DND-41 (cell line): ENCODE measurements around the gene ICAM5.

Experiments used
- ATAC-seq: fragments of 200-7000 bp; cut with Tn5 transposase; 3 replicates; pipeline ENCODE4 v1.9.1; 2021; ENCODE audit warnings: low read depth; ENCODE audit not compliant: insufficient read depth
- DNase-seq: peaks from one replicate; pipeline ENCODE4 v3.0.0-alpha.2; 2020
- H2AFZ ChIP-seq: 2 replicates; pipeline ENCODE4 v1.6.0; 2012; ENCODE audit warnings: low read depth, low read length
- H3K27ac ChIP-seq: 2 replicates; pipeline ENCODE4 v1.5.1; 2012; ENCODE audit warnings: low read length, inconsistent platforms
- H3K27me3 ChIP-seq: fragments of 200-600 bp; sonication (generic); 2 replicates; pipeline ENCODE4 v1.6.0; 2012; ENCODE audit warnings: low read length, mild to moderate bottlenecking, inconsistent platforms; ENCODE audit not compliant: insufficient read depth, poor library complexity
- H3K36me3 ChIP-seq: 2 replicates; pipeline ENCODE4 v1.5.1; 2012; ENCODE audit warnings: low read length, inconsistent platforms; ENCODE audit not compliant: insufficient read depth
- H3K4me1 ChIP-seq: 2 replicates; pipeline ENCODE4 v1.5.1; 2012; ENCODE audit warnings: mild to moderate bottlenecking, low read length; ENCODE audit not compliant: insufficient read depth
- H3K4me2 ChIP-seq: 2 replicates; pipeline ENCODE4 v1.6.0; 2012; ENCODE audit warnings: mild to moderate bottlenecking, moderate library complexity, low read length, inconsistent platforms; ENCODE audit not compliant: insufficient read depth
- H3K4me3 ChIP-seq, 2 experiments: fragments of 200-600 bp in 1 of 2; shearing (Covaris generic) in 1 of 2; 2 replicates each; pipeline ENCODE4 v1.5.1; 2012 to 2016; ENCODE audit warnings: inconsistent platforms in 2 of 2, low read length in 2 of 2, mild to moderate bottlenecking in 2 of 2, low read depth in 1 of 2, moderate library complexity in 1 of 2
- H3K79me2 ChIP-seq: 2 replicates; pipeline ENCODE4 v1.6.0; 2012; ENCODE audit warnings: low read length, inconsistent platforms; ENCODE audit not compliant: insufficient read depth
- H3K9ac ChIP-seq: 2 replicates; pipeline ENCODE4 v1.6.0; 2012; ENCODE audit warnings: low read depth, mild to moderate bottlenecking, inconsistent platforms, low read length, moderate library complexity
- H3K9me3 ChIP-seq: 2 replicates; pipeline ENCODE4 v1.5.1; 2012; ENCODE audit warnings: low read length, moderate library complexity, mild to moderate bottlenecking, inconsistent platforms; ENCODE audit not compliant: insufficient read depth, severe bottlenecking
- H4K20me1 ChIP-seq: 2 replicates; pipeline ENCODE4 v1.6.0; 2012; ENCODE audit warnings: low read length; ENCODE audit not compliant: insufficient read depth
- CTCF ChIP-seq: IDR thresholded peaks from 2 replicates; pipeline ENCODE4 v1.5.1; 2012; ENCODE audit warnings: borderline replicate concordance, low read length, moderate library complexity, mild to moderate bottlenecking; ENCODE audit not compliant: poor library complexity, severe bottlenecking; ENCODE audit errors: extremely low read depth
- EZH2 ChIP-seq: IDR thresholded peaks from 3 replicates; pipeline ENCODE4 v1.6.1; 2012; ENCODE audit warnings: borderline replicate concordance, low read depth, mild to moderate bottlenecking, moderate library complexity, low read length, inconsistent platforms; ENCODE audit not compliant: severe bottlenecking

The ICAM5 gene

GRCh38 chr19:10294368-10294697 is 4.6 kb downstream of the ICAM5 start:
- Histone ChIP-seq H2AFZ (no peak overlapping the region), H4K20me1 (no peaks in the 10 kb centered on the region), H3K4me3 (no peak overlapping the region), H3K4me1 (no peaks in the 10 kb centered on the region), H3K27ac (no peak overlapping the region), H3K9ac (no peak overlapping the region), H3K79me2 (no peaks in the 10 kb centered on the region), H3K4me2 (no peak overlapping the region), H3K36me3 (no peaks in the 10 kb centered on the region), H3K27me3 (no peaks in the 10 kb centered on the region), H3K9me3 (no peaks in the 10 kb centered on the region)
- no peak for ATAC-seq
- no peak for TF ChIP-seq EZH2
- TF ChIP-seq CTCF = no peak
- no peak for DNase-seq

- ATAC-seq (no peak), DNase-seq (no peak)
- Histone ChIP-seq H3K4me2 (no peak overlapping the region), H3K4me3 (no peak overlapping the region), H4K20me1 (no peaks in the 10 kb centered on the region), H2AFZ (no peak overlapping the region), H3K27ac (no peak overlapping the region), H3K4me1 (no peaks in the 10 kb centered on the region), H3K79me2 (no peaks in the 10 kb centered on the region), H3K36me3 (no peaks in the 10 kb centered on the region), H3K9ac (no peak overlapping the region), H3K27me3 (no peaks in the 10 kb centered on the region), H3K9me3 (no peaks in the 10 kb centered on the region)
- TF ChIP-seq EZH2 (no peak), CTCF (no peak)
Measured at GRCh38 chr19:10295305-10295846, 5.6 kb downstream of the ICAM5 start.

- no peak for TF ChIP-seq EZH2
- H3K79me2 ChIP-seq = no peaks in the 10 kb centered on the region
- ATAC-seq (no peak), DNase-seq (no peak)
- no peak overlapping the region for H3K9ac ChIP-seq
- H3K36me3 ChIP-seq = no peaks in the 10 kb centered on the region
- no peaks in the 10 kb centered on the region for H3K9me3 ChIP-seq
- H3K4me3 ChIP-seq = no peak overlapping the region
- no peaks in the 10 kb centered on the region for H3K4me1 ChIP-seq
- H3K4me2 ChIP-seq = no peak overlapping the region
- H3K27me3 ChIP-seq = no peaks in the 10 kb centered on the region
- H4K20me1 ChIP-seq = no peaks in the 10 kb centered on the region
- H3K27ac ChIP-seq = no peak overlapping the region
- H2AFZ ChIP-seq = no peak overlapping the region
Measured at GRCh38 chr19:10295847-10296591, 6.3 kb downstream of the ICAM5 start.

GRCh38 chr19:10299545-10300458 is 10.1 kb downstream of the ICAM5 start:
- H3K27me3 ChIP-seq = no peaks in the 10 kb centered on the region
- H3K36me3 ChIP-seq = no peaks in the 10 kb centered on the region
- H3K9ac ChIP-seq = no peak overlapping the region
- ATAC-seq = peak; percentile 19; the same call in 1 of the 3 replicates
- no peaks in the 10 kb centered on the region for H3K9me3 ChIP-seq
- H2AFZ ChIP-seq = no peak overlapping the region
- H3K4me2 ChIP-seq = no peak overlapping the region
- H3K27ac ChIP-seq = no peak overlapping the region
- DNase-seq = no peak
- H3K4me3 ChIP-seq = no peak overlapping the region
- H3K4me1 ChIP-seq = no peaks in the 10 kb centered on the region
- no peak for TF ChIP-seq CTCF
- no peak for TF ChIP-seq EZH2
- H3K79me2 ChIP-seq = no peaks in the 10 kb centered on the region
- H4K20me1 ChIP-seq = no peaks in the 10 kb centered on the region
